DMS153 (cell line): ENCODE data around the gene RMI2.
"Not testable (repeated sequence)": the region's sequence is repeated elsewhere in the genome, so short reads cannot be mapped to it uniquely, and the experiment has no call there.

Source experiments
- DNase-seq: peaks from one replicate; lab custom pipeline; 2025; lab: John Stamatoyannopoulos, UW

RMI2 gene

DNA sequence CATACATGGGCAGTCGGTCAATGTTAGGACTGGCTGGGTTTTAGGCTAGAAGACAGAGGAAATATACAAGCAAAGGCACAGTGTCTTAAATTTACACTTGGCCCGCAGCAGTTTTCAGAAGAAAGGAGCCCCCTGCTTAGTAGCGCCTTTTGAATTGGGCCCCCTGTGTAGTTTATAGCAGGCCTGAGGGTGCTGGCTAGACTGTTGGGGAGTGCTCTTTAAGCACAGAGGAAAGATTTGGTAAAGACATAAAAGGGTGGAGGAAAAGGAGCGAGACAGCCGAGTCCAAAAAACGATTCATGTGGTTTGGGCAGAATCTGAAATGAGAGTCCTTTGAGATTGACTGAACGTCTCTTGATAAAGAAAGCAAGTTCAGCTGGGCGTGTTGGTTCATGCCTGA, 10.6 kb downstream of the RMI2 start:
- DNase-seq = no peak

DNA sequence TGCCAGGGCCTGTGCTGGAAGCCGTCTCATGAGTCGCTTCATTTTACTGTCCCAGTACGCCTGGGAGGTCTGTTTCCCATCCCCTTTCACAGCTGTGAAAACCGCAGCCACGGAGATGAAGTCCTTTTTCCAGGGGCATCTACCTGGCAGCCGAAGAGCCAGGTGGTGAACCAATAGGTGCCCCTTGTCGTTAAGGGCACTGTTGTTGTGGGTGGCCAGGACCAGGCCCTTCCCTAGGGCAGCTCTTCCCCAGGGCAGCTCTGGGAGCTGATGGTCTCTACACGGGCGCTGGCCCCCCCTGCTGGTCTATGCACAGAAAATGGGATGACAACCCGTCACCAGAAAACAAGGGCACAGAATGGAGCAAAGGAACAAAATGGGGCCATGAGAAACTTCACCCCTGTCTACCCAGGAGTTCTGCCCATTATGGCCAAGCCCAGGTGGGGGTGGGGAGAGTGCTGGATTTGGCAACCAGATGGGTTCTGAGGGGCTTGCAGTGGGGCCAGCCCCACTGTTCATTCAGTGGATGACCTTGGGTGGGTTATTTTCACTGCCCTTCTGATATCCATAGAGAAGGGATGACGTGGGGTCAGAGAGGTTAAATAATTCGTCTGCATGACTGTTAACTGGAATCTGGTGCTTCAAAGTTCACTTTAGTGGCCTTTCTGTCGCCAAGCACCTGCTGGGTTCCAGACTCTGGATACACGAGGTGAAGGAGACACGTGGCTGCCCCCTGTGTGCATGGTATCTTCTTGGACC, 11.5 kb downstream of the RMI2 start:
- peak; percentile 17 for DNase-seq

- no peak for DNase-seq
Measured at GRCh38 chr16:11358531-11358930, 13.3 kb downstream of the RMI2 start.

DNA sequence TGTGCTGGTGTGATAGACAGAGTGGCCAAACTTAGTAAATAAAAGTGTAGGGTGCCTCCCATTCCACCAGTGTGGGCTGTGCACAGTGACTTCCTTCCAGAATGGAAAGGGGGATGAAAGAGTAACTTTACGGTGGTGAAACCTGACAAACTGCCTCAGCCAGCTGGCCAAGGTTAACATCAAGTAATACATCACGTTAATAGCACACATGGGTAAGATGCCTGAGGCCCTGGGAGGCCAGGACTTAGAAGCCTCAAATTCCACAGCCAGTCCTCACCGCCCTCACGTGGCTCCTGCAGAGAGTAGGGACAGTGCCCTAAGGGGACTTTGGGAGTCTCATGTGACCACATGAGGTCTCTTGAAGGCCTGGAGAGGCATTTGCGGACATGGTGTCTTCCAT, 14.1 kb downstream of the RMI2 start:
- no peak for DNase-seq

DNA sequence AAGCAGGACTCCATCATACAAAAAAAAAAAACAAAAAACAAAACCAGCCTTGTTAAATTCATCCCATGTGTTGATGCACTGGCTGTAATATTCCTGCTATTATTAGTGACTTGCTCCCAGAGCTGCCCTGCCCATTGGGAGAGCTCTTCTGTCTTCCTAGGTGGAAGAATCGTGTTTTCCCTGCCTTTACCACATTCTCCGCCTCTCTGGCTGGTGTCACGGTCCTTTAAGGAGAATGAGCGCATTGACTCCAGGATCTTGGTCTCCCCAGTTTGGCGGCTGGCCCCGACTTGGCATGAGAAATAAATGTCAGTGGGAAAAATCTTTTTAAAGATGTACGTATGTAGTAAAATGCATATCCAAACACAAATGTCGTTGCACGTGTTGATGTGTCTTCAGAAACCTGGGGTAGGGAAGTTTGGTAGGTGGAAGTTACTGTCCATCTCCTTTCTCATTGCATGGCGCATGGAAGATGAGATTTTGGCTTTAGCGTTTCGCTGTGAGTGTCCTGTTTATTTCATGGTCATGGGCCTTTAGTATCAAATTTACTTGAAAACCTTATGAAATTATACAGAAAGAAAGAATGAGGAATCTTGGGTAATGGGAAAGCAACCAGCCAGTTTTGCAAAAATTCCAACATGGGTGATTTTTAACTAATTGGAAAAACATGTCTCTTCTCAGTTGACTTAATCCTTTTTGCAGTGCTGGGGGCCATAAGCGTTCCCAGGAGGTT, 15.5 kb downstream of the RMI2 start:
- no peak for DNase-seq

- no peak for DNase-seq
Measured at GRCh38 chr16:11361701-11362451, 16.6 kb downstream of the RMI2 start.

DNA sequence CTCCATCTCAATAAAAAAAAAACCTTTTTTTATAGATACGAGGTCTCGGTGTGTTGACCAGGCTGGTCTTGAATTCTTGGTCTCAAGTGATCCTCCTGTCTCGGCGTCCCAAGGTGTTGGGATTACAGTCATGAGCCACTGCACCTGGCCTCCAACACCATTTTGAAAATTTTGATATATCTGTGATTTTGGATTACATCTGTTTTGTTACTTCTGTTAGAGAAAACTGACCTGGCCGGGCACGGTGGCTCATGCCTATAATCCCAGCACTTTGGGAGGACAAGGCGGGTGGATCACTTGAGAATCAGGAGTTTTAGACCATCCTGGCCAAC, 18.6 kb downstream of the RMI2 start:
- DNase-seq = no peak

GRCh38 chr16:11367483-11367906, 22.2 kb downstream of the RMI2 start:
- no peak for DNase-seq

DNA sequence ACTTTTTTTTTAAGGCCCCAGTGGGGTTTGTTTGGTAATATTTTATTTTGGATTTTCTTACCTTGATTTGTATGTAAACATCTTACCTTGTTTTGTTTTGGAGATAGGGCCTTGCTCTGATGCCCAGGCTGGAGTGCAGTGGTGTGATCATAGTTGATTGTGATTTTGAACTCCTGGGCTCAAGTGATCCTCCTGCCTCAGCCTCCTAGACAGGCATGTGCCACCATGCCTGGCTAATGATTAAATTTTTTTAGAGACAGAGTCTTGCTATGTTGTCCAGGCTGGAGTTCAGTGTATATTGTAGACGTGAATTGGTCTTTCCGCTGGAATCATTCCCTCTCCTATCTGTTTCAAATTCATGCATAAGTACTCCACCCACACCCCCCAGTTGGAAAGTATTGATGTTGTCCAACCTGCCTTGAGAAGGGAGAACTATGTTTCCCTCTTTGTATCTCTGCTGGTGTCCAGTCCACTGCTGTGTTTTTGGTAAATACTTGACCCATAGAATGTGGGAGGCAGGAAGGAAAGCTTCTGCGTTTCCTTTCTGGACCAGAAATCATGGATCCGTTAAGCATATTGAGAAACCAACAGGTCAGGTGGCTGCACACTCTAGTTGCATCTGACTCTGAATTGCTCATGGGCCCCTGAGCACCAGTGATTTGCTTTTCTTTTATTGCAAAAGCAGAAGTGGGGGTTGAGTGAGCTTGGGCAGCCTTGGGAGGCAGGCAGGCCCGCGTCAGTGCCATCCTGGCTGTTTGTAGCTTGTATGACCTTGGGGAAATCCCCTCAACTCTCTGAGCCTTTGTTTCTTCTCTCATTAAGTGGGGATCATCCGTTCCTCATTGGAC, 25.0 kb downstream of the RMI2 start:
- DNase-seq = no peak

DNA sequence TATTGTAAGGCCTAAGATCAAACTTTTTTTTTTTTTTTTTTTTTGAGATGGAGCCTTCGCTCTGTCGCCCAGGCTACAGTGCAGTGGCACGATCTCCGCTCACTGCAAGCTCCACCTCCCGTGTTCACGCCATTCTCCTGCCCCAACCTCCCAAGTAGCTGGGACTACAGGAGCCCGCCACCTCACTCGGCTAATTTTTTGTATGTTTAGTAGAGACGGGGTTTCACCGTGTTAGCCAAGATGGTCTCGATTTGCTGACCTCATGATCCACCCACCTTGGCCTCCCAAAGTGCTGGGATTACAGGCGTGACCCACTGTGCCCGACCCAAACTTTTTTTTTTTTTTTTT, 25.6 kb downstream of the RMI2 start:
- not testable (repeated sequence) for DNase-seq

GRCh38 chr16:11372073-11372828, 27.0 kb downstream of the RMI2 start:
- DNase-seq = no peak

DNA sequence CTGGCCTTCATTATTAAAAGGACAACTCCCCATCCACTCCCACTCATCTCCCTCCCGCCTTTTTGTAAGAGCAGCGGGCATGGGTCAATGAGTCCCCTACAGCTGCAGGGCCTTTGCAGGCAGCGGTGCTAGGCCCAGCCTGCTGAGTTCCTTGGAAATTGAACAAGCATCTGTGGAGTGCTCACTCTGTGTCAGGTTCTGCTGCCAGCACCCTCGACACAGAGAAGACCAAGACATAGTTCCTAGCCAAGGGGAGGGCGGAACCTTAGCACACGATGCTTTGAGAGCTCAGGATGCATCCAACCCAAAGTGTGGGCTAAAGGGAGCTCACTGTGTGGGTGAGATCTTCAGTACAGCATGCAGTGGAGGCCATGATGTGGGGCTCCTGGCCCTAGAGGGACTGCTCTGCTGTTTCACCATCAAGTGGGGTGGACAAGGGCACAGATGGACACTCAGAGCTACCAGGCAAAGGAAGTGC, 27.6 kb downstream of the RMI2 start:
- no peak for DNase-seq

DNA sequence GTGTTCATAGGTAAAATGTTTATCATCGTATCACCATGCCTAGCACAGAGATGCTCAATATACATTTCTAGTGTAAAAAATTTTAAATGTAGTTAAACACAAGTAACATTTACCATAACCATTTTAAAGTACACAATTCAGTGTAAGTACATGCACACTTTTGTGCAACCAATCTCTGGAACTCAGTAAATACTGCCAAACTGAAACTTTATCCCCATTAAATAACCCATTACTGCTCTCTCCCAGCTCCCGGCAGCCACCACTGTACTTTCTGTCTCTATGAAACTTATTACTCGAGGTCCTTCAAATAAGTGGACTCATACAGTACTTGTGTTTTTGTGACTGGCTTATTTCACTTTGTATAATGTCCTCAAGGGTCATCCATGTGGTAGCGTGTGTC, 29.0 kb downstream of the RMI2 start:
- no peak for DNase-seq

- DNase-seq = no peak
Measured at GRCh38 chr16:11377154-11377553, 31.9 kb downstream of the RMI2 start.

DNA sequence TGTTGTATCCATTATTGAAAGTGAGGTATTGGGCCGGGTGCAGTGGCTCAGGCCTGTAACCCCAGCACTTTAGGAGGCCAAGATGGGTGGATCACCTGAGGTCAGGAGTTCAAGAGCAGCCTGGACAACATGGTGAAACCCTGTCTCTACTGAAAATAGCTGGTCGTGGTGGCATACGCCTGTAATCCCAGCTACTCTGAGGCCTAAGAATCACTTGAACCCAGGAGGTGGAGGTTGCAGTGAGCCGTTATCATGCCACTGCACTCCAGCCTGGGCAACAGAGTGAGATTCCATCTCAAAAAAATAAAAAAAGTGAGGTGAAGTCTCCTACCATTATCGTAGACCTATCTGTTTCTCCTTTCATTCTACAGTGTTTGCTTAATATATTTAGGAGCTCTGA, 33.7 kb downstream of the RMI2 start:
- DNase-seq = not testable (repeated sequence)

DNA sequence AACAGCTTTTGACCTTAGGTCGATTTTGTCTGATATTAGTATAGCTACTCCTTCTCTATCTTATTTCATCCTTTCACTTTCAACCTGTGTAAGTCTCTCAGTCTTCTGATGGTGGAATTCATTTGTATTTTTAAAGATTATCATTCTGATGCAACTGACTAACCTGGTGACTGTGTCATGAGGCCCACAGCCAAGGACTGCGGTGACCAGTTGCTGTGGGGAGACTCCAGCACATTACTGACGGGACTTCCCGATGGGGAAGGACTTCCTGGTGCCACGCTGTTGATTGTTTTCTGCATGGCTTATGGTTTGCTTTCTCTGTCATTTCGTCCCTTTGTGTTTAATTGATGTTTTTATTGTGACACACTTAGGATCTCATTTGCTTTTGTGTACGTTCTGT, 34.2 kb downstream of the RMI2 start:
- DNase-seq = peak; percentile 40

DNA sequence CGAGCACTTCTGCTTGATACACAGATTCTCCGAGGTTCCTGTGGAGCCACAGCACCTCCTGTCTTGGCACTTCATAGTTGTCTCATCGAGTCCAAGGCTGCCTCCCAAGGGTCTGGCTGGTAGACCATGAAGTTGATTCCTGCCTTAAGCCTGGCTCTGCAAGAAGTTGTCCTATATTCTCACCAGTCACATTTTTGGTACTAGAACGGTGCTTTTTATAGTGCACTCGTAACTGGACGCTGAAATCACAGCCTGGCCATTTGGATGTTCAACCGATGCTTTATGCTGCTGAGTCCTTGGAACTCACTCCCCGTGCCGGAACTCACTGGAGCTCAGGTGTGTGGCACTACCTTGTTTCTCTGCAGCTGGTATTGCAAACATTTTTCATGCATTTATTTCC, 35.6 kb downstream of the RMI2 start:
- no peak for DNase-seq

DNA sequence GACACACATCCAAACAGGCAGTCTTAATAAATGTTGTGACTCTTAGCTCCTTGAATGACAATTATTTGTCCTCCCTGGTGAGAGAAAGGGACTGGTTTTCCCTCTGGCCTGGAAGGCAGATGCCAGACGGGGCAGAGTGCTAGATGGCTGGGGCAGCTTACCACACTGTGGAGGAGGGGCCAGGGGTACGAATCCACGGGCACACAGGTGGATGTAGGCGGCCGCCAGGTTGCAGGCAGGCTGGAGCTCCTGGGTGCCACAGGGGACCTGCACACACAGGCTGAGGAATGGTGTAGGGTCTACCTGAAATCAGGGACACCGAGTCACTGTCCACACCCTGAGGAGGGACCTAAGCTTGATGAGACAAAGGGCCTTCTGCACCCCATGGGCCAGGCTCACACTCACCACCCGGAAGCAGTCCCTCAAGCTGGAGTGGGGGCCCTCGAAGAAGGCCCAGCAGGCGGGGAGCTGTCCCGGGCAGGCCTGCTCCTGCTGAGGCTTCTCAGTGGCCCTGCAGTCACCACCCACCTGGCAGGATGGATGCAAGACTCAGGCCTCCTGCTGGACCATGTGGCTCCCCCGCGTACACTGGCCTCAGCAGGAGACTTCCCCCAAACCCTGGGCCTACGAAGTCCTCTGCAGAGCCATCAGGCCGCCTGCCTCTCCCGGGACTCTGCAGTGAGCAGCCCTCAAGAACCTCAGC, 38.4 kb downstream of the RMI2 start:
- DNase-seq = no peak

DNA sequence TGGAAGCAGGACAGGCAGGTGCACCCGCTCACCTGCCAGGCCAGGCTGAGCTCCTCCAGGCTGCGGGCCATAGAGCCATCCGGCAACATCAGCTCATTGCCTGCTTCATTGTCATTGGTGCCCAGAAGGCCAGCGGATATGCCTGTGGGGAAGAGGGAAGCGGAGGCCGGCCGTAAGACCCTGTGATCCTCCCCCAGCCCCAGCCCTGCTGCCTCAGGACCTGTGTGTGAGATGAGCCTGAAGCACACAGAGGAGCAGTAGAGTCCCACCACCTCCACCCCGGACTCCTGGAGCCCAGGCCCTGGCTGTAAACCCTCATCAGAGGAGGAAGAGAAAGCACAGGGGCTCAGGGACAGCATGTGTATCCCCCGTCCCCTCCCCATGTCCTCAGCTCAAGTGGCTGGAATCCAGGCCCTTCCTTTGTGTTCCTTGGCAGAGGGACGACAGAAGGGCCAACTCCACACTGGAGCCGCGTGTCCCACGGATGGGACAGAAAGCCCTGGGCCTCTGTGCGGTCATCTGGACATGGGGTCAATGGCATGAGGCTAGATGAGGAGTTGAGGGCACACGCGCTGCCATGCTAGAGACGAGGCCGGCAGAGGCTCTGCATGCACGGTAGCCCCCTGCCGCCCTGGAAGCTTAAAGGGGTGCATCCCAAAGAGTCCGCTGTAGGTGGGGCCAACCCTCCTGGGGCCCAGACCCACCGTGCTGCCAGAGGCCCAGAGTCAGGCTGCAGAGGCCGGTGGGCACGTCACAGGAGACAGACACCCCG, 39.1 kb downstream of the RMI2 start:
- DNase-seq = no peak
